Uterus (tissue), 4 donors: ENCODE data around the gene MRPL38. TPM values are rescaled to one million over a fixed set of nuclear protein-coding genes. Genes with fewer than 3 reads are reported as not detected.
"Not testable (repeated sequence)": the region's sequence is repeated elsewhere in the genome, so short reads cannot be mapped to it uniquely, and the experiment has no call there.

Source experiments
- DNase-seq, 2 donors: peaks; one replicate each; pipeline ENCODE4 v3.0.0-alpha.2; 2019 to 2020
- H3K27ac ChIP-seq, 2 donors: fragments of 200-600 bp; sonication (generic); 1 replicate in 1 of 2; 2 replicates in 1 of 2; pipeline ENCODE4 v1.5.1; 2016 to 2018
- H3K27me3 ChIP-seq, 2 donors: fragments of 200-600 bp; sonication (generic); one replicate each; pipeline ENCODE4 v1.5.1; 2018 to 2019; ENCODE audit warnings: control low read depth in 1 of 2
- H3K36me3 ChIP-seq, 2 donors: fragments of 200-600 bp; sonication (generic); one replicate each; pipeline ENCODE4 v1.5.1; 2019; ENCODE audit warnings: control low read depth in 1 of 2
- H3K4me1 ChIP-seq, 2 donors: fragments of 200-600 bp; sonication (generic); one replicate each; pipeline ENCODE4 v1.5.1; 2018 to 2019; ENCODE audit warnings: control low read depth in 1 of 2
- H3K4me3 ChIP-seq, 2 donors: fragments of 200-600 bp; sonication (generic); 1 replicate in 1 of 2; 2 replicates in 1 of 2; pipeline ENCODE4 v1.5.1; 2018 to 2019; ENCODE audit warnings: mild to moderate bottlenecking in 1 of 2
- H3K9me3 ChIP-seq, 2 donors: fragments of 200-600 bp; sonication (generic); one replicate each; pipeline ENCODE4 v1.5.1; 2019; ENCODE audit warnings: control low read depth in 1 of 2
- CTCF ChIP-seq, 4 experiments: fragments of 200-600 bp in 2 of 4; fragments of 450-650 bp in 2 of 4; sonication (generic) in 2 of 4; IDR thresholded peaks; one replicate each; pipeline ENCODE4 v1.5.1; 2016 to 2019; ENCODE audit warnings: antibody characterized with exemption in 4 of 4, mild to moderate bottlenecking in 2 of 4, moderate library complexity in 1 of 4
- POLR2A ChIP-seq, 2 donors: fragments of 450-650 bp; IDR thresholded peaks; one replicate each; pipeline ENCODE4 v1.6.1; 2016; ENCODE audit warnings: antibody characterized with exemption in 2 of 2, mild to moderate bottlenecking in 1 of 2, moderate library complexity in 1 of 2
- intact Hi-C: fragments of 100-400 bp; cut with DNase I; formaldehyde crosslinking; loops from one replicate; pipeline ENCODE4 v1.15.1; 2023; ENCODE audit warnings: low total_unique reads
- total RNA-seq, 4 donors: library from RNA; depleted of rRNA in 3 of 4; stranded (reverse); fragments of >200 nt in 3 of 4; gene quantifications; one replicate each; pipeline versions ENCODE4 v1.1.0 to v1.2.4, GENCODE V29; 2014 to 2023
- donor health status: DM: yes; HTN: yes; CAD: no.

MRPL38 gene
- total RNA-seq, 4 donors from 2014 or later: 32.3 to 99.8 (median 47.8) TPM

DNA sequence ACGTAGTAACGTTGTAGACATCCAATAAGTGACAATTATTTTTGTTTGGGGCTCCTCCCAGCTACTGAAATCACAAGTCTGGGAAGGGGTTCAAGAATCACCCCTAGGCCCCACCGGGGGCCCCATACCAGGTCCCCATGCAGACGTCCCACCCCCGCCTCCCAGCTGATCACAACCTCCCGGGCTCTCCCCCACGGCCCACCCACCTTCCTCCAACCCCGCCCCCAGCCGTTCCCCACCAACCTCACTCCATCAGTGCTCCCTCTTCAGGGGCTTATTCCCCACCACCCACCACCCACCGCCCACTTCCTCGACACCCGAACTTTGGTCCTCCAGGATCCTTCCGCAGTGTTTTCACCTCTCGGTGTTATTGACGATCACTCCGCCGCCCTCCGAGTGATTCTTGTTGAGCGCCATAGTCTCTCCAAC, 49.8 kb downstream of the MRPL38 start:
- peak overlapping the region; percentile 54 to 90 for H3K4me3 ChIP-seq
- no peak for DNase-seq
- H3K27ac ChIP-seq: peak overlapping the region; percentile 89 to 99
- no peaks in the 10 kb centered on the region for H3K9me3 ChIP-seq
- H3K36me3 ChIP-seq: no peaks in the 10 kb centered on the region
- H3K27me3 ChIP-seq: no peaks in the 10 kb centered on the region
- peak in 1 of 4 experiments; percentile 24 for TF ChIP-seq CTCF (IDR thresholded peaks at IDR 0.05)
- TF ChIP-seq POLR2A (IDR thresholded peaks at IDR 0.05): no peak
- intact Hi-C loops: no loop called here
- no peaks in the 10 kb centered on the region for H3K4me1 ChIP-seq

GRCh38 chr17:75854101-75854748, 50.5 kb downstream of the MRPL38 start:
- Histone ChIP-seq H3K36me3 (no peaks in the 10 kb centered on the region), H3K9me3 (no peaks in the 10 kb centered on the region), H3K4me3 (peak overlapping the region; percentile 54 to 90), H3K27me3 (no peaks in the 10 kb centered on the region), H3K27ac (peak overlapping the region; percentile 89 to 99), H3K4me1 (no peaks in the 10 kb centered on the region)
- intact Hi-C loops: no loop called here
- DNase-seq: no peak
- TF ChIP-seq CTCF (IDR thresholded peaks at IDR 0.05): no peak
- TF ChIP-seq POLR2A (IDR thresholded peaks at IDR 0.05): no peak

DNA sequence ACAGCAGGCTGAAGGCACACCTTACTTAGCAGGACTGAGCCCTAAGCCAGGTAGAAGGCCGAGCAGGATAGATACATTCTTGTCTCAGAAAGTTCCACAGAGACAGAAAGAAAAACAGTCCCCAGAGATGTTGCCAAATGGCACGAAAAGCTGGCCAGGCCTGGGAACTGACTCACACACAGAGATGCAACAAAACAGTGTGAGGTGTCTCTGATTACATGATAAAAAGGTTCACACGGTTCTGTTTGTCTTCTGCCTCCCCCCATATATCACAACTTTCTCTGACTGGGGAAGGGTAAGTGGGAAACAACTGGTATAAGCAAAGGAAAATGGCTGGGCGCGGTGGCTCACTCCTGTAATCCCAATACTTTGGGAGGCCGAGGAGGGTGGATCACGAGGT, 51.3 kb downstream of the MRPL38 start:
- Histone ChIP-seq H3K27ac (peak overlapping the region; percentile 89 to 99), H3K4me3 (no peak overlapping the region), H3K27me3 (no peaks in the 10 kb centered on the region), H3K36me3 (no peaks in the 10 kb centered on the region), H3K4me1 (no peaks in the 10 kb centered on the region), H3K9me3 (no peaks in the 10 kb centered on the region)
- no peak for DNase-seq
- intact Hi-C loops: no loop called here
- no peak for TF ChIP-seq CTCF (IDR thresholded peaks at IDR 0.05)
- no peak for TF ChIP-seq POLR2A (IDR thresholded peaks at IDR 0.05)

GRCh38 chr17:75851693-75851991, 53.0 kb downstream of the MRPL38 start:
- H3K4me3 ChIP-seq, DNase-seq, H3K4me1 ChIP-seq, H3K27me3 ChIP-seq, H3K36me3 ChIP-seq, intact Hi-C loops, H3K9me3 ChIP-seq, H3K27ac ChIP-seq: not testable (repeated sequence)

DNA sequence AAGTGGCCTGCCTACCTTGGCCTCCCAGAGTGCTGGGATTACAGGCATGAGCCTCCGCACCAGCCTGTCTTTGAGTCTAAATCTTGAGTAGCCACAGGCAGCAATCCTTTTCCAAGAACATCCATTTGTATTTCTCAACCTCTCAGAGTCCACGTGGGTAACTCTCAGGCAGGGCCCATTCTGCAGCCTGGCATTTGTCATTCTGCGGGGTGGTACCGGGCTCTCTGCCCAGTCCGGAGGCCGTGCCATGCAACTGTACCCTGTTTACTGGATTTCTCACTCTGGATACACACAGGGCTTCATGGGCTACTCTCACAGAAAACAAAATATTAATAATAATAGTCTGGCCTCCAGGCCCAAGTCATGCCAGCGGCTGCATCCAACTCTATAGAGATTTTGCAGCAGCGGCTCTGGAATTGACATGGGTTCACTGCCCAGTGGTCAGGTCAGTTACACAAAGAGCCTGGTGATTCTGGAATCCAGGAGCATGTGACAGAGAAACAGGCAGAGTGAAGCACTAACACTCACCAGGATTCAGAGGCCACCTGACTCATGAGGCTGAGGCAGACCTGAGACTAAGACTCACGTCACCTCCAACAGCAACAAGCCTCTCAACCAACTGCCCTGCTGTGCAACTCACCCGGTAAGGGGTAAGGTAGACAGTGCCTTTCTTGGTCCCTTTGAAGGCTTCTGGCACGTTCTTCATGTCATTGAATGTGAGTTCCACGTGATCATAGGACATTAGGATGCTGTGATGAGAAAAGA, 53.6 kb downstream of the MRPL38 start:
- Histone ChIP-seq H3K27ac (no peak overlapping the region), H3K4me3 (no peak overlapping the region), H3K9me3 (no peaks in the 10 kb centered on the region), H3K36me3 (no peaks in the 10 kb centered on the region), H3K4me1 (peaks cover 0 to 6% of the 10 kb centered on the region in 2 donors), H3K27me3 (no peaks in the 10 kb centered on the region)
- intact Hi-C loops: no loop called here
- TF ChIP-seq CTCF (IDR thresholded peaks at IDR 0.05): no peak
- no peak for TF ChIP-seq POLR2A (IDR thresholded peaks at IDR 0.05)
- no peak for DNase-seq
